Stimulated activated CD8-positive, alpha-beta memory T cell treated with anti-CD3 and anti-CD28 coated beads, Interleukin-15, amount 100 ng/mL, for 4 hours (primary cell): ENCODE results near the gene FNDC3B.
"Not testable (repeated sequence)": the region's sequence is repeated elsewhere in the genome, so short reads cannot be mapped to it uniquely, and the experiment has no call there.

Experiments
- DNase-seq, 2 donors: peaks; one replicate each; pipeline ENCODE4 v3.0.0-alpha.2; 2020; ENCODE audit warnings: low read depth in 2 of 2

The FNDC3B gene

DNA sequence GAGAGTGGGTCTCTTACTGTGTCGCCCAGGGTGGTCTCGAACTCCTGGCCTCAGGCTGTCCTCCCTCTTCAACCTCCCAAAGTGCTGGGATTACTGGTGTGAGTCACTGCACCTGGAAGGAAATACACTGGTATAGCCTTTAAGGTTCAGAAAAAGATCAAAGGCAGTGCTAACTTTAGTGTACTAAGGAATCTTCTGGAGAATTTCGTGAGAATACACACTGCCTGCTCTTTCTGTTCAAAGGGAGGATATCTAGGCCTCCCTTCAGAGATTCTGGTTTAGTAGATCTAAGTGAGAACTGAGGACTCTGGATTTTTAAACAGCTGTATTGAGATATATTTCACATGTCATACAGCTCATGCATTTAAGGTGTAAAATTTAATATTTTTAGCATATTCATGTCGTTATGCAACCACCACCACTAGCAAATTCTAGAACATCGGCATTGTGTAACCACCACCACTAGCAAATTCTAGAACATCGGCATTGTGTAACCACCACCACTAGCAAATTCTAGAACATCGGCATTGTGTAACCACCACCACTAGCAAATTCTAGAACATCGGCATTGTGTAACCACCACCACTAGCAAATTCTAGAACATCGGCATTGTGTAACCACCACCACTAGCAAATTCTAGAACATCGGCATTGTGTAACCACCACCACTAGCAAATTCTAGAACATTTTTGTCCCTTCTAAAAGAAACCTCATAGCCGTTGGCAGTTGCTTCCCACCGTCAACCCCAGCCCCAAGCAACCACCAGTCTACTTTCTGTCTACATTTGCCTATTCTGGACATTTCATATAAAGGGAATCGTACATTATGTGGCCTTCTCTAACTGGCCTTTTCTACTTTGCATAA is 54.4 kb downstream of the FNDC3B start:
- not testable (repeated sequence) for DNase-seq

DNA sequence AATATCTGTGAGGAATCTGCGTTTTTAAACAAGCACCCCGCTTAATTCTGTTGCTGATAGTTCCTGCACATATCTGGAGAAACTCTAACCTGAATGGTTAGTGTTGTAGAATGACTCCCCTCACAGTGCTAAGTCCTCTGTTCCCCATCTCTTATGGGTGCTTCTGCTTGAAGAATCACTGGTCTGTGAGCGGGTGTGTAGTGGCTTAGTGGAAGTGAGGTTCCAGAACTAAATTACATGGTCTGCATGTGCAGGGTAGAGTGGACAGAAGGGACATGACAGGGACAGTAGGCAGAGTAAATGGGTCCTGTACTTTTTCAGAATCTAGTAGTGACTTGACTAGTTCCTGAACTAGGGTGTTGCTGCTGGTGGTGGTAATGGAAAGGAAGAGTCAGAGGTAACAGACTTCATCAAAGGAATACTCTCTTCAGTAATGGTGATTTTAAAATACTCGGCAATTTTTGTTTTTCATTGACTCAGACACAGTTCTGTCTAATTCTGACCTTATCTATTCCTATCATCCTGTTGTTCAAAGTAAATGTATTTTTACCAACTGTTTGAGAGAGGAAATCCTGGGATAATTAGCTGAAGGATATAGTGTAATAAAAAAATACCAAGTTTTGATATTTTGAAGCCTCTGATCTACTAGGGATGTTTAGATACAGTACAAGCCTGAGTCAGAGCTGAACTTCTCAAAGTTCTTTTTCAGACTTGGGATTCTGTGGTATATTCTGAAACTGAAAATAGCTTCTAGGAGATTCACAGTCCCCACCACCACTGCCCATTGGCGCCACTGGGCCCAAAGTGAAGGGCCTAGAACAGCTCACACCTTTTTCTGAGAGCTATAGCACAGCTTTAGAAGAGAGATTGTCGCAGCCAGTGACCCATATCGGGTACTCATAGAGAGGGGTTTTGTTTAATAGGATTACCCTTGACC is 55.5 kb downstream of the FNDC3B start:
- no peak for DNase-seq

DNA sequence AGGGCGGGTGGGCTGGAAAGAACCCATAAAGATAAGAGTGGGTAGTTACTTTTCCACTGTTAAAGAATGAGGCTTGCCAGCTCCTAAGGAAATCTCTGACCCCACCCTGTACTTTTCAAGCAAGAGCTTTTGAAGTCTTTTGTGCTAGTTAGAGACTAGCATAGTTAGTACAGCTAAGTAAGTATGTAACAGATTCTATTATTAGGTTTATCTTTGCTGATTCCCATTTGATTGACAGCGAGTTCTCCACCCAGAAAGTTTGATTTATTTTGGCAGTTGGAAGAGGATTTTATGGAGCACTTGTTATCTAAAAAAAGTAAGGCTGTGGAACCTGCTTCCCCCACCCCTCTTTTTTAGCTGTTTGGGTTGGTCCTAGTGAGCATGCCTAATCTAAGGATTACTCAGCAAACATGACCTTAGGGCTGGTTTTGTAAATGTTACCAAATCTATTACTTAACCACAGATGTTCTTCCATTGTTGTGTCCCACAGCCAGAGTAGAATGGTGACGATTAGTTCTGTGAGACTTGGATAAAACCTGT is 57.6 kb downstream of the FNDC3B start:
- no peak for DNase-seq

DNA sequence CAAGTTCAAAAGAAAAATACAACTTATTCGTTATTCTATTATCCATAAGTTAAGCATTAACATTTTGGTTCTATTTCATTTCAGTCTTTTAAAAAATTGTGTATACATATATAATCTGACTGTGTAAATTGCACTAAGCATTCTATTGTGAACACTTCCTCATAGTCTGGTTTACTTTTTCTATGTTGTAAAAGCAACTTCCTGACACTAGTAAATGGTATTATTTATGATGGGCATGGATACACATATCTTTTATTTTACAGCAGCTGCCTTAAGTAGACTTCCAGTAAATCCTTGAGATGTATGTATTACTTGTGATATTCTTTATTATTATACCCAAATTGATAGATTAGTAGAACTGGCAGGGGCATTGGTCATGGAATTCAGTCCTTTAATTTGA is 58.2 kb downstream of the FNDC3B start:
- DNase-seq: no peak

- no peak for DNase-seq
These were observed 59.5 kb downstream of the FNDC3B start for GRCh38 chr3:172098698-172099494.

DNA sequence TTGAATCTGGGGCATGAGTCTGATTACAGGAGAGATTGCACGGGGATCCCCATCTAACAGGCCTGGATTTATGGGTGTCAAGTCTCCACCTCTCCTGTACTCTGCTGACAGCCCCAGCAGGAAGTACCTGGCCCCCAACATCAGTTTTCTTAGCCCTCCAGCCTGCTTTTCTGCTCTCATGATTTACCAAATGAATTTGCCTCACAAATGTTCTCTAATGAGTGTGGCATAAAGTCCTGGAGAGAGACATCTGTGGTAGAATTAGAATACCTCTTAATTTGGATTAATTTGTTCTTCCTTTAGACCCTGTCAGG is 60.1 kb downstream of the FNDC3B start:
- no peak for DNase-seq

- DNase-seq: no peak
These were observed 61.1 kb downstream of the FNDC3B start for GRCh38 chr3:172100482-172100881.

DNA sequence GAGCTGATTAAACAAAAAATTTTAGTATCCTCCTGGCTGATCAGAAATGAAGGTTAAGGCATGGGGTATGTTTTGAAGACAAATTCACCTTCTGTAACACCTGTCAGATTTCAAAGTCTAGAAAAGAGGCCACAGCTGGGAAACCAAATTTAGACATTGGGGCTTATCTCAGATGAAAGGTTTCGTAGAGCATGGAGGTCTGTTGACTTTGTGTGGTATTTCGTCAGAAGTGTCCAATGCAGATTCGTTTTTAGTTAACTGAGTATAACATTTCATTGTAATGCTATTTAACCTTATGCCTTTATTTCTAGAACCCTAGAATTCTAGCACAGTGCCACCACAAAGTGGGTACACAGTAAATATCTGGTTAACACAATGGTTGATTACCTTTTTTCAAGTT is 61.7 kb downstream of the FNDC3B start:
- DNase-seq: no peak

GRCh38 chr3:172102123-172102882 is 62.9 kb downstream of the FNDC3B start:
- no peak for DNase-seq

DNA sequence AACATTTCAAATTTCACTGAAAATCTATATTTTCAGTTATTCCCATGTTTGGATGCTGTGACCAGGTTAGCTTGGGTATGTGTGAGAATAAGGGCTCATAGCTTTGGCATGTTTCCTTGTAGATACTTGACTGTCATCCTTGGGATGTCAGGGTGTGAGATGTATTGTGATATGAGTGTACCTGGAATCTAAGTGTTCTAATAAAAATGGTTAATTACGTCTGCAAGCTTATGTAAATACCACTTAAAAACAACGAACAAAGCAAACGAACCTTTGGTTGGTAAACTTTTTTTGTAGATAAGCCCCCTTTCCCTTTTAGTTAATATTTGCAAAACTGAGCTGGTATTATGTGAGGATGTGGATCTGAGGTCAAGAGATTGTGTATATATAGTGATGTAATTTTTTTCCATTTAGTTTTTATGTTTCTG is 63.5 kb downstream of the FNDC3B start:
- DNase-seq: no peak

GRCh38 chr3:172103724-172104123 is 64.3 kb downstream of the FNDC3B start:
- no peak for DNase-seq

DNA sequence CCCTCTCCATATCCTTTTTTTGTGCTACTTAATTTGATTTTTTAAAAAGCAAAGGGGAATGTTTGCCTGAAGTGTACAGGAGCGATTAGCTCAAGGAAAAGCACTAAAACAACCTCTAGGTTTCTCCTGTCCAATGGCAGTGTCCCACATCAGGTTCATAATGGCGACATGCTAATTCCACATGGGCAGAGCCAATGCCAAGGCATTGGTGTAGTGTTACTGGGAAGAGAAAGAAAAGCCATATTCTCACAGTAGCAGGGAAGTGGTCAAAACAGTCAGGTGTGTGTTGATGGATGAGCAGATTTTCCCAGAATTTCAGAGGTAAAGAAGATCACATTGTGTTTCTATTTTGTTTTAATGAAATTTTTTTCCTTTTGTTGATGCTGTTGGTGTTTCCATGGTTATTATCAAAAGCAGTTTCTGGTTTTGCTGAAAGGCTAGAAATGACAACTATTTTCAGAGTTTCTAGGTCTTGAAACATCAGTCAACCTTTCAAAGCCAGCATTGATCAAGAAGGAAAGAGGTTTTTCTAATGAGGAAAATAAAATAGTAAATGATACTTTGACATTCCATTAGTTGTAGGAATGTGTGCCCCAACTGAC is 65.2 kb downstream of the FNDC3B start:
- DNase-seq: no peak

- no peak for DNase-seq
These were observed 66.9 kb downstream of the FNDC3B start for GRCh38 chr3:172106037-172106954.

GRCh38 chr3:172106989-172107388 is 67.6 kb downstream of the FNDC3B start:
- DNase-seq: peak; percentile 36 to 58

- no peak for DNase-seq
These were observed 68.0 kb downstream of the FNDC3B start for GRCh38 chr3:172107403-172107802.

GRCh38 chr3:172110127-172110779 is 70.9 kb downstream of the FNDC3B start:
- DNase-seq: no peak

DNA sequence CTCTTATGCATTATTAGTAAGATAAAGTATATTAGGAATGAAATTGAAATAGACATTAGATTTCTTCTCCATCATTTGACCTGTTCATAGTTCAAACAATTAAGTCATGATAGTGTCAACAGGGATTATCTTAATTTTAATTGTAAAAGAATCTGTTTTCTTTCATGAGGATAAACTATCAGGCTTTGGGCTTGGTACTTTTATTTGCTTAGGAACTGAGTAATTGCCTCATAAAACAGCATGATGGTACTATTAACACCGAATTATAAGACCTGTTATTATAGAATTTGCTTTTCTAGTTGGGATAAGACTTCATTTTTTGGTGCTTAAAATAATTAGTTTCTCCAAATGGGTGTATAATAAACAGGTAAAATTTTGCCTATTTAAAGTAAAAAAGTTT is 71.8 kb downstream of the FNDC3B start:
- DNase-seq: no peak

- DNase-seq: no peak
These were observed 72.8 kb downstream of the FNDC3B start for GRCh38 chr3:172112078-172112733.
